Osteocyte (in vitro differentiated cells): ENCODE measurements around the gene POLN. TPM values are rescaled to one million over a fixed set of nuclear protein-coding genes. Genes with fewer than 3 reads are reported as not detected.
A peak's percentile ranks its signal among the peaks of the same experiment; 100 is the strongest.

Experiments
- DNase-seq: peaks from one replicate; pipeline ENCODE4 v3.0.0; 2021; ENCODE audit warnings: mixed read lengths; ENCODE audit not compliant: unreplicated experiment; ENCODE audit errors: extremely low spot score
- H3K27ac Mint-ChIP-seq: one replicate; pipeline ENCODE4 v1.8.0; 2021; ENCODE audit warnings: mild to moderate bottlenecking, mixed read lengths; ENCODE audit not compliant: unreplicated experiment
- H3K27me3 Mint-ChIP-seq: one replicate; pipeline ENCODE4 v1.8.0; 2021; ENCODE audit warnings: mixed read lengths; ENCODE audit not compliant: unreplicated experiment
- H3K36me3 Mint-ChIP-seq: one replicate; pipeline ENCODE4 v1.8.0; 2021; ENCODE audit warnings: mixed read lengths; ENCODE audit not compliant: unreplicated experiment
- H3K4me1 Mint-ChIP-seq: one replicate; pipeline ENCODE4 v1.8.0; 2021; ENCODE audit warnings: mixed read lengths; ENCODE audit not compliant: unreplicated experiment
- H3K4me3 Mint-ChIP-seq: one replicate; pipeline ENCODE4 v1.8.0; 2021; ENCODE audit warnings: mild to moderate bottlenecking, moderate library complexity, mixed read lengths; ENCODE audit not compliant: unreplicated experiment
- H3K9me3 Mint-ChIP-seq: one replicate; pipeline ENCODE4 v1.8.0; 2021; ENCODE audit warnings: mixed read lengths; ENCODE audit not compliant: unreplicated experiment
- CTCF ChIP-seq: fragments of 200-600 bp; sonication (generic); IDR thresholded peaks from 2 replicates; pipeline ENCODE4 v1.5.0; 2021; ENCODE audit warnings: antibody characterized with exemption, mild to moderate bottlenecking, moderate library complexity
- total RNA-seq: library from RNA; stranded (reverse); gene quantifications from 2 replicates; pipeline ENCODE4 v1.2.1, GENCODE V29; 2021

POLN gene
- total RNA-seq, 1 donor from 2014 or later: 4.2 TPM

GRCh38 chr4:2043396-2044118 is 198.4 kb downstream of the POLN start:
- peak overlapping the region; percentile 71 for H3K4me3 Mint-ChIP-seq
- H3K27me3 Mint-ChIP-seq: peaks cover 14% of the 10 kb centered on the region
- peaks cover 5% of the 10 kb centered on the region for H3K4me1 Mint-ChIP-seq
- no peak overlapping the region for H3K27ac Mint-ChIP-seq
- H3K36me3 Mint-ChIP-seq: no peaks in the 10 kb centered on the region
- no peak for DNase-seq
- TF ChIP-seq CTCF: no peak
- H3K9me3 Mint-ChIP-seq: no peaks in the 10 kb centered on the region

- no peak for DNase-seq
- no peaks in the 10 kb centered on the region for H3K36me3 Mint-ChIP-seq
- peak overlapping the region; percentile 71 for H3K4me3 Mint-ChIP-seq
- no peak overlapping the region for H3K27ac Mint-ChIP-seq
- no peak for TF ChIP-seq CTCF
- peaks cover 17% of the 10 kb centered on the region for H3K27me3 Mint-ChIP-seq
- H3K9me3 Mint-ChIP-seq: no peaks in the 10 kb centered on the region
- H3K4me1 Mint-ChIP-seq: peaks cover 5% of the 10 kb centered on the region
These were observed 198.9 kb downstream of the POLN start for GRCh38 chr4:2042947-2043395.

GRCh38 chr4:2042204-2042946 is 199.5 kb downstream of the POLN start:
- TF ChIP-seq CTCF: no peak
- Mint-ChIP-seq H3K27me3 (peaks cover 17% of the 10 kb centered on the region), H3K4me3 (peak overlapping the region; percentile 71), H3K27ac (no peak overlapping the region), H3K4me1 (peaks cover 5% of the 10 kb centered on the region), H3K9me3 (no peaks in the 10 kb centered on the region), H3K36me3 (no peaks in the 10 kb centered on the region)
- no peak for DNase-seq

GRCh38 chr4:2041239-2042130 is 200.4 kb downstream of the POLN start:
- peak overlapping the region; percentile 77 for H3K4me3 Mint-ChIP-seq
- DNase-seq: peak; percentile 93
- H3K4me1 Mint-ChIP-seq: peaks cover 5% of the 10 kb centered on the region
- no peaks in the 10 kb centered on the region for H3K36me3 Mint-ChIP-seq
- no peak overlapping the region for H3K27ac Mint-ChIP-seq
- no peaks in the 10 kb centered on the region for H3K9me3 Mint-ChIP-seq
- H3K27me3 Mint-ChIP-seq: peaks cover 24% of the 10 kb centered on the region
- TF ChIP-seq CTCF: no peak
